ENCODE results near the gene POR. TPM values are rescaled to one million over a fixed set of nuclear protein-coding genes. Genes with fewer than 3 reads are reported as not detected.
A peak's percentile ranks its signal among the peaks of the same experiment; 100 is the strongest.

Gene POR
- total and polyA plus RNA-seq, 2 of the 13 experiments (the other 11 are each of a cell fraction or from before 2014, with no cell fraction given), result 145 to 266 TPM

DNA sequence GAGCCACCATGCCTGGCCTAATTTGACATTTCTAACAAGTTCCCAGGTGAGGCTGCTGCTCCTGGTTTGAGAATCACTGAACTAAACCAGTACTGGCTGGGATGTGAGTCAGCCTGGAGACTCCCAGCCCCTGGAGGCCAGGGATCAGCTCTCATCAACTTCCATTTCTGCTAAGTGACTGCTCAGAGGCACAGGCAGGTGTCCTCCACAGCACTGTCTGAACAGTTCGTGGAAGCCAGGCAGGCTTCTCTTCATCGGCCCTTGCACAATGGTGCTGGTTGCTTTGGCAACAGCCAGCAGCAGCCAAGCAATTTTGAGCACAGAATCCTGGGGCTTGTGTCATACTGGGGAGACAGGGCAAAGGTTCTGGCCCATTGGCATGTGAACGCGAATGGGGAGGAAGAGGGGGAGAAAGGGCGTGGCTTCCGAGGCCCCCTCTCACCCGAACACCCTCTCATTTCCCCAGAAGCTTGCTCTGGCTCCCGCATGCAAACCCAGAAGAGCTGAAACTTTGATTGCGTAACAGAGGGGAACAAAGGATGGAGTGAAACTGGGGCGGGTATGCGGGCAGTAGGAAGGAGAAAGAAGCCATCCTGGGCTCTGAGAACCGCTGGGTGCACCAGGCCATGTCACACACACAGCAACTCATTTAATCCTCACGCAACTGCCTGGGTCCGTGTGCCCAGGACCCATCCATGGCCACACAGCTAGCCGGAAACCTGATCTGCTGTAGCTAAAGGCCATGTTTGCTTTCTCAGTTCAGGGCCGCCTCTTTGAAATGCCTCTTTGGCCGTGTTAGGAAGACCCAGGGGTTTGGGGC, 9.0 kb upstream of the POR start (continued):
- TF ChIP-seq ZC3H4 (CRISPR knock-in tag; IDR thresholded peaks at IDR 0.05; ENCODE audit: borderline replicate concordance) (no peak; the same call in 1 of the 2 replicates), KDM5B (CRISPR knock-in tag; IDR thresholded peaks at IDR 0.05; ENCODE audit: borderline replicate concordance) (no peak), ZSCAN12 (CRISPR knock-in tag; IDR thresholded peaks at IDR 0.05) (no peak), ZBTB26 (CRISPR knock-in tag; IDR thresholded peaks at IDR 0.05; ENCODE audit: borderline replicate concordance) (peak; percentile 19; the same call in 1 of the 2 replicates), POGZ (CRISPR knock-in tag; IDR thresholded peaks at IDR 0.05) (peak; percentile 72; the same call in 1 of the 2 replicates), HNF4A (CRISPR knock-in tag; IDR thresholded peaks at IDR 0.05) (peak; percentile 73), ZNF383 (CRISPR knock-in tag; IDR thresholded peaks at IDR 0.05; ENCODE audit: borderline replicate concordance) (no peak), ZNF577 (CRISPR knock-in tag; IDR thresholded peaks at IDR 0.05; ENCODE audit: borderline replicate concordance, low read depth) (no peak), ZNF850 (CRISPR knock-in tag; conservative IDR thresholded peaks at IDR 0.05) (0 out of 2 replicates have a peak, but pooled peaks have one; percentile 56), U2AF2 (IDR thresholded peaks at IDR 0.05; ENCODE audit: low read depth, low read length) (peak; percentile 98), CTCF (CRISPR knock-in tag; IDR thresholded peaks at IDR 0.05) (0 out of 2 replicates have a peak, but pooled peaks have one; percentile 31), HIC2 (CRISPR knock-in tag; IDR thresholded peaks at IDR 0.05; ENCODE audit: low read depth) (peak; percentile 81), HIVEP1 (CRISPR knock-in tag; IDR thresholded peaks at IDR 0.05) (peak; percentile 41), LCORL (IDR thresholded peaks at IDR 0.05) (peak; percentile 5; the same call in 1 of the 2 replicates), LCORL (CRISPR knock-in tag; IDR thresholded peaks at IDR 0.05) (peak; percentile 95), ZNF20 (CRISPR knock-in tag; IDR thresholded peaks at IDR 0.05) (no peak), ZNF740 (CRISPR knock-in tag; IDR thresholded peaks at IDR 0.05) (peak; percentile 63; the same call in 1 of the 2 replicates), ZNF274 (CRISPR knock-in tag; IDR thresholded peaks at IDR 0.05) (peak; percentile 59; the same call in 1 of the 2 replicates), RXRB (CRISPR knock-in tag; IDR thresholded peaks at IDR 0.05; ENCODE audit: borderline replicate concordance) (peak; percentile 79)
- TF ChIP-seq, protein P1, sequence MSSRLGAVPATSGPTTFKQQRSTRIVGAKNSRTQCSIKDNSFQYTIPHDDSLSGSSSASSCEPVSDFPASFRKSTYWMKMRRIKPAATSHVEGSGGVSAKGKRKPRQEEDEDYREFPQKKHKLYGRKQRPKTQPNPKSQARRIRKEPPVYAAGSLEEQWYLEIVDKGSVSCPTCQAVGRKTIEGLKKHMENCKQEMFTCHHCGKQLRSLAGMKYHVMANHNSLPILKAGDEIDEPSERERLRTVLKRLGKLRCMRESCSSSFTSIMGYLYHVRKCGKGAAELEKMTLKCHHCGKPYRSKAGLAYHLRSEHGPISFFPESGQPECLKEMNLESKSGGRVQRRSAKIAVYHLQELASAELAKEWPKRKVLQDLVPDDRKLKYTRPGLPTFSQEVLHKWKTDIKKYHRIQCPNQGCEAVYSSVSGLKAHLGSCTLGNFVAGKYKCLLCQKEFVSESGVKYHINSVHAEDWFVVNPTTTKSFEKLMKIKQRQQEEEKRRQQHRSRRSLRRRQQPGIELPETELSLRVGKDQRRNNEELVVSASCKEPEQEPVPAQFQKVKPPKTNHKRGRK (CRISPR knock-in tag; IDR thresholded peaks at IDR 0.05), result no peak
- TF ChIP-seq, protein P2, sequence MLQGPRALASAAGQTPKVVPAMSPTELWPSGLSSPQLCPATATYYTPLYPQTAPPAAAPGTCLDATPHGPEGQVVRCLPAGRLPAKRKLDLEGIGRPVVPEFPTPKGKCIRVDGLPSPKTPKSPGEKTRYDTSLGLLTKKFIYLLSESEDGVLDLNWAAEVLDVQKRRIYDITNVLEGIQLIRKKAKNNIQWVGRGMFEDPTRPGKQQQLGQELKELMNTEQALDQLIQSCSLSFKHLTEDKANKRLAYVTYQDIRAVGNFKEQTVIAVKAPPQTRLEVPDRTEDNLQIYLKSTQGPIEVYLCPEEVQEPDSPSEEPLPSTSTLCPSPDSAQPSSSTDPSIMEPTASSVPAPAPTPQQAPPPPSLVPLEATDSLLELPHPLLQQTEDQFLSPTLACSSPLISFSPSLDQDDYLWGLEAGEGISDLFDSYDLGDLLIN (CRISPR knock-in tag; IDR thresholded peaks at IDR 0.05; ENCODE audit: borderline replicate concordance), result no peak
